ENCODE data around the gene NLRC5.

GRCh38 chr16:56980792-56981724 lies 8.3 kb upstream of the NLRC5 start:
- no peak for TF ChIP-seq CTCF (IDR thresholded peaks at IDR 0.05; ENCODE audit: low read depth, low read length)
- TF ChIP-seq MAX (IDR thresholded peaks at IDR 0.05; ENCODE audit: low read depth, low read length), result no peak

All from NB4 (cell line).